Central memory CD8-positive, alpha-beta T cell (primary cell): Measurements from ENCODE around the gene CD164L2.

Experiments used
- ATAC-seq: fragments of 150-1000 bp; cut with Tn5 transposase; replicated peaks from 2 replicates; pipeline ENCODE4 v1.10.0; 2022; ENCODE audit warnings: mild to moderate bottlenecking, moderate FRiP score, moderate number of reproducible peaks; ENCODE audit not compliant: poor library complexity, severe bottlenecking; ENCODE audit errors: extremely low read depth
- DNase-seq, 2 donors: peaks; one replicate each; pipeline ENCODE4 v3.0.0; 2021; ENCODE audit warnings: low spot score in 2 of 2
- H3K27ac Mint-ChIP-seq: one replicate; pipeline ENCODE4 v1.8.0; 2022; ENCODE audit warnings: low read depth, mild to moderate bottlenecking, moderate library complexity, mixed read lengths
- H3K27me3 Mint-ChIP-seq: one replicate; pipeline ENCODE4 v1.8.0; 2022; ENCODE audit warnings: mixed read lengths
- H3K36me3 Mint-ChIP-seq: one replicate; pipeline ENCODE4 v1.8.0; 2022; ENCODE audit warnings: mild to moderate bottlenecking, moderate library complexity, mixed read lengths; ENCODE audit not compliant: insufficient read depth
- H3K4me1 Mint-ChIP-seq: one replicate; pipeline ENCODE4 v1.8.0; 2022; ENCODE audit warnings: mixed read lengths
- H3K4me3 Mint-ChIP-seq: one replicate; pipeline ENCODE4 v1.8.0; 2022; ENCODE audit warnings: mild to moderate bottlenecking, moderate library complexity, mixed read lengths
- H3K9me3 Mint-ChIP-seq: one replicate; pipeline ENCODE4 v1.8.0; 2022; ENCODE audit warnings: mixed read lengths

CD164L2 gene

GRCh38 chr1:27341525-27342252, 41.4 kb downstream of the CD164L2 start, which contains the start of gene SYTL1:
TSS of gene SYTL1 (plus strand) at chr1:27342022. CDS start at chr1:27345335, 3,313 bp downstream.
- Mint-ChIP-seq H3K27me3 (no peaks in the 10 kb centered on the region), H3K4me3 (peak within 1 kb of the TSS; percentile 91), H3K36me3 (peaks cover 27% of the 10 kb centered on the region), H3K4me1 (peaks cover 48% of the 10 kb centered on the region), H3K27ac (peak within 1 kb of the TSS; percentile 84), H3K9me3 (no peaks in the 10 kb centered on the region)
- DNase-seq, result peak; percentile 52 to 56
- ATAC-seq, result peak; percentile 64

GRCh38 chr1:27339213-27339612, 43.9 kb downstream of the CD164L2 start:
- no peaks in the 10 kb centered on the region for H3K9me3 Mint-ChIP-seq
- peak overlapping the region; percentile 87 for H3K27ac Mint-ChIP-seq
- DNase-seq (no peak), ATAC-seq (no peak)
- H3K27me3 Mint-ChIP-seq, result no peaks in the 10 kb centered on the region
- H3K36me3 Mint-ChIP-seq, result peaks cover 22% of the 10 kb centered on the region
- H3K4me3 Mint-ChIP-seq, result peak overlapping the region; percentile 1
- peaks cover 40% of the 10 kb centered on the region for H3K4me1 Mint-ChIP-seq

GRCh38 chr1:27338751-27339150, 44.4 kb downstream of the CD164L2 start:
- H3K9me3 Mint-ChIP-seq, result no peaks in the 10 kb centered on the region
- peaks cover 20% of the 10 kb centered on the region for H3K36me3 Mint-ChIP-seq
- H3K27ac Mint-ChIP-seq, result peak overlapping the region; percentile 87
- H3K4me1 Mint-ChIP-seq, result peaks cover 39% of the 10 kb centered on the region
- DNase-seq, result no peak
- H3K27me3 Mint-ChIP-seq, result no peaks in the 10 kb centered on the region
- ATAC-seq, result no peak
- H3K4me3 Mint-ChIP-seq, result no peak overlapping the region

GRCh38 chr1:27336756-27337155, 46.4 kb downstream of the CD164L2 start:
- Mint-ChIP-seq H3K27me3 (no peaks in the 10 kb centered on the region), H3K36me3 (peaks cover 12% of the 10 kb centered on the region), H3K27ac (no peak overlapping the region), H3K4me1 (peaks cover 37% of the 10 kb centered on the region), H3K4me3 (no peak overlapping the region), H3K9me3 (no peaks in the 10 kb centered on the region)
- DNase-seq (no peak), ATAC-seq (no peak)

- H3K27ac Mint-ChIP-seq, result no peak overlapping the region
- H3K36me3 Mint-ChIP-seq, result peaks cover 15% of the 10 kb centered on the region
- H3K4me3 Mint-ChIP-seq, result no peak overlapping the region
- peaks cover 32% of the 10 kb centered on the region for H3K4me1 Mint-ChIP-seq
- DNase-seq (no peak), ATAC-seq (no peak)
- H3K9me3 Mint-ChIP-seq, result no peaks in the 10 kb centered on the region
- H3K27me3 Mint-ChIP-seq, result no peaks in the 10 kb centered on the region
These were observed 47.4 kb downstream of the CD164L2 start for GRCh38 chr1:27335506-27336422.

- Mint-ChIP-seq H3K9me3 (no peaks in the 10 kb centered on the region), H3K4me3 (no peak overlapping the region), H3K27ac (no peak overlapping the region), H3K36me3 (peaks cover 17% of the 10 kb centered on the region), H3K27me3 (no peaks in the 10 kb centered on the region), H3K4me1 (peaks cover 26% of the 10 kb centered on the region)
- DNase-seq (no peak), ATAC-seq (no peak)
These were observed 49.3 kb downstream of the CD164L2 start for GRCh38 chr1:27333717-27334279.

GRCh38 chr1:27332536-27333281, 50.4 kb downstream of the CD164L2 start:
- Mint-ChIP-seq H3K36me3 (peaks cover 24% of the 10 kb centered on the region), H3K9me3 (no peaks in the 10 kb centered on the region), H3K27ac (peak overlapping the region; percentile 51), H3K27me3 (no peaks in the 10 kb centered on the region), H3K4me3 (no peak overlapping the region), H3K4me1 (peaks cover 33% of the 10 kb centered on the region)
- ATAC-seq (peak; percentile 67), DNase-seq (peak; percentile 32 to 45)

- no peak overlapping the region for H3K4me3 Mint-ChIP-seq
- H3K27ac Mint-ChIP-seq, result peak overlapping the region; percentile 55
- H3K27me3 Mint-ChIP-seq, result no peaks in the 10 kb centered on the region
- peaks cover 23% of the 10 kb centered on the region for H3K36me3 Mint-ChIP-seq
- H3K9me3 Mint-ChIP-seq, result no peaks in the 10 kb centered on the region
- ATAC-seq (no peak), DNase-seq (no peak)
- peaks cover 36% of the 10 kb centered on the region for H3K4me1 Mint-ChIP-seq
These were observed 51.2 kb downstream of the CD164L2 start for GRCh38 chr1:27331922-27332321.

GRCh38 chr1:27331426-27331825, 51.7 kb downstream of the CD164L2 start:
- peaks cover 26% of the 10 kb centered on the region for H3K36me3 Mint-ChIP-seq
- H3K27me3 Mint-ChIP-seq, result no peaks in the 10 kb centered on the region
- H3K4me3 Mint-ChIP-seq, result no peak overlapping the region
- DNase-seq (no peak), ATAC-seq (no peak)
- H3K4me1 Mint-ChIP-seq, result peaks cover 41% of the 10 kb centered on the region
- H3K9me3 Mint-ChIP-seq, result no peaks in the 10 kb centered on the region
- H3K27ac Mint-ChIP-seq, result peak overlapping the region; percentile 55

- ATAC-seq (no peak), DNase-seq (no peak)
- H3K9me3 Mint-ChIP-seq, result no peaks in the 10 kb centered on the region
- H3K27ac Mint-ChIP-seq, result peak overlapping the region; percentile 74
- H3K27me3 Mint-ChIP-seq, result no peaks in the 10 kb centered on the region
- H3K36me3 Mint-ChIP-seq, result peaks cover 28% of the 10 kb centered on the region
- no peak overlapping the region for H3K4me3 Mint-ChIP-seq
- H3K4me1 Mint-ChIP-seq, result peaks cover 47% of the 10 kb centered on the region
These were observed 52.3 kb downstream of the CD164L2 start for GRCh38 chr1:27330786-27331185.
